Duodenal mucosa (tissue), 2 donors: ENCODE results near the gene ANAPC2.

ENCODE experiments used
- H3K27ac ChIP-seq: one replicate; pipeline ENCODE4 v1.7.0; 2013; ENCODE audit warnings: low read depth, low read length
- H3K27me3 ChIP-seq, 2 donors: one replicate each; pipeline ENCODE4 v1.7.0; 2013; ENCODE audit warnings: low read length in 2 of 2, control low read depth in 1 of 2; ENCODE audit not compliant: insufficient read depth in 2 of 2, control insufficient read depth in 1 of 2
- H3K36me3 ChIP-seq, 2 donors: one replicate each; pipeline ENCODE4 v1.7.0; 2013; ENCODE audit warnings: low read length in 2 of 2, control low read depth in 1 of 2; ENCODE audit not compliant: insufficient read depth in 2 of 2, control insufficient read depth in 1 of 2
- H3K4me1 ChIP-seq, 2 donors: one replicate each; pipeline ENCODE4 v1.7.0; 2013; ENCODE audit warnings: low read length in 2 of 2, control low read depth in 1 of 2; ENCODE audit not compliant: insufficient read depth in 2 of 2, control insufficient read depth in 1 of 2
- H3K4me3 ChIP-seq, 2 donors: one replicate each; pipeline ENCODE4 v1.7.0; 2013; ENCODE audit warnings: low read length in 2 of 2, low read depth in 1 of 2
- H3K9ac ChIP-seq, 2 donors: one replicate each; pipeline ENCODE4 v1.7.0; 2013; ENCODE audit warnings: low read length in 2 of 2, low read depth in 1 of 2
- H3K9me3 ChIP-seq, 2 donors: one replicate each; pipeline ENCODE4 v1.7.0; 2013; ENCODE audit warnings: low read length in 2 of 2, control low read depth in 1 of 2; ENCODE audit not compliant: control insufficient read depth in 1 of 2

The ANAPC2 gene

GRCh38 chr9:137143459-137143858 lies 44.9 kb downstream of the ANAPC2 start:
- H3K4me3 ChIP-seq: no peak overlapping the region
- no peak overlapping the region for H3K9ac ChIP-seq
- H3K4me1 ChIP-seq: peaks cover 0 to 3% of the 10 kb centered on the region in 2 donors
- no peak overlapping the region for H3K27ac ChIP-seq
- H3K36me3 ChIP-seq: no peaks in the 10 kb centered on the region
- no peaks in the 10 kb centered on the region for H3K9me3 ChIP-seq
- peaks cover 37 to 48% of the 10 kb centered on the region in 2 donors for H3K27me3 ChIP-seq

DNA sequence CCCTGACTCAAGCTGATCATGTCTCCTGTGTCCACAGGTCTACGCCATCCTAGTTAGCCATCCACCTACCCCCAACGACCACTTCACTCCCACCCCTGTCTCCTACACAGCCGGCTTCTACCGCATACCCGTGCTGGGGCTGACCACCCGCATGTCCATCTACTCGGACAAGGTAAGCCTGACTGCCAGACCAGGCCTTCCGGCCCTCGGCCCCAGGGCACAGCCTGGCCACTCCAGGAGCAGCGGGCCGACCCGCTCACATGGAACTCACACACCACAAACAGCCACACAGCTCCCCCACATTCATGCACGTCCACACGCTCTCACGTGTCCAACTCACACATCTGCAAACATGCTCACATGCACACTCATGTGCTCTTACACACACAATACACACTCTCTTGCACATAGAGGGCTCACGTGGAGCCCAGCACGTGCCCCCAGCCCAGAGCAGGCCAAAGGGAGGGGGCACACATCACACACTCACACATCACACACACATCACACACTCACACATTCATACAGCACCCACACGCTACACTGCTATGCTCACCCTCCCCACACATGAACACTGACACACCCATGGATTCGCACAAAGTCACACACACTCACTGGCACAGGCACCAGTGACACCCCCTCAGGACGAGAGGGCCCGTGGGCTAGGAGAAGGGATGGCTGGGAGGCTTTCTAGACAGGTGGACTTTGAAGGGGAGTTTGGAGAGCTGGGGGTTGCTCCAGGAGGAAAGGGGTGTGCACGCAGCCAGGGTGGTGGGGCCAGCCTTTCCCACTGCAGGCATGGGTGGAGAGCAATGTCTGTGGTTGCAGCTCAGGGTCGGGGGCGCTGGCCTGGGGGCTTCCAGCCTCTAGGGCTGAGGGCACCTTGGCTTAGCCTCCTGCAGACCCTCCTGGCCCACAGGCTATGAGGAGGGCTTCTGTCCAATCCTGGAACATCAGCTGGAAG lies 46.1 kb downstream of the ANAPC2 start:
- Histone ChIP-seq H3K9me3 (no peaks in the 10 kb centered on the region), H3K4me3 (no peak overlapping the region), H3K9ac (no peak overlapping the region), H3K27ac (no peak overlapping the region), H3K36me3 (no peaks in the 10 kb centered on the region), H3K4me1 (peaks cover 0 to 3% of the 10 kb centered on the region in 2 donors), H3K27me3 (peaks cover 46 to 55% of the 10 kb centered on the region in 2 donors)

- no peaks in the 10 kb centered on the region for H3K9me3 ChIP-seq
- no peak overlapping the region for H3K27ac ChIP-seq
- H3K9ac ChIP-seq: no peak overlapping the region
- H3K27me3 ChIP-seq: peaks cover 54 to 61% of the 10 kb centered on the region in 2 donors
- no peaks in the 10 kb centered on the region for H3K36me3 ChIP-seq
- no peaks in the 10 kb centered on the region for H3K4me1 ChIP-seq
- no peak overlapping the region for H3K4me3 ChIP-seq
Measured at GRCh38 chr9:137141050-137141810, 47.1 kb downstream of the ANAPC2 start.

DNA sequence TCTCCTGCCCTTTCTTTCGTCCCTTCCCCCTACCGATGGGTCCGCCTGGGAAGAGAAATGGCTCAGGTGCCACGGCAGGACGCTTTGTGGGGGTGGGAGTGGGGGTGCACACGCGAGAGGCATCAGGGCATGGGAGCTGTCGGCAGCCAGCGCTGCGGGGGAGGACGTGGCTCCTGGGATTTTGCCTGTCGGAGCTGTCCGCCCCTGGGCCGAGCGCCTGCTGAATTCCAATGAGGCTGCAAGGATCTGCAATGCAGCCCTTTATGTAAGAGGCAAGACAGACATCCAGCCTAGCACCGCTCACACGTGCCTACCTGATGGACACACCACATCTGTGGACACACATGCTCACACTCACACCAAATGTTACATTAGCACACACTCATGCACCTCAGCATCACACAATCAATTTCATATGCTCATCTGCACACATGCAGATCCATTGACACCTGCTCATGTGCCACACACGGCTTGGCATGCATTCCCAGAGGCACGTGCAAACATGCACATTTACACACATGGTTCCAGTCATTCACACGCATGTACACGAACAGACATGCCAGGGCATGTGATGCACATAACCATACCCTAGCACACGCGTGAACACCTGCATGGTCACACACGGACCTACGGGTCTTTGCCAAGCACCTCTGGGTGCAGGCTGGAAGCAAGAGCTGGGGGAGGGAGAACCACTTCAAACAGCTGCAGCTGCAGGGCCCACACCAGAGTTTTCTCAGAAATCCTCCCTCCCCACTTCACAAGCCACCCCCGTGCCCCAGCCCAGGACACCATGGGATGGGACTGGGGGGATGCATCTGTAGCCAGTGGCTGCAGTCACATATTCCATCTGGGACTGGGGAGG lies 48.0 kb downstream of the ANAPC2 start:
- Histone ChIP-seq H3K4me1 (no peaks in the 10 kb centered on the region), H3K9me3 (no peaks in the 10 kb centered on the region), H3K36me3 (no peaks in the 10 kb centered on the region), H3K27me3 (peaks cover 58 to 68% of the 10 kb centered on the region in 2 donors), H3K4me3 (no peak overlapping the region), H3K9ac (no peak overlapping the region), H3K27ac (no peak overlapping the region)

- H3K36me3 ChIP-seq: no peaks in the 10 kb centered on the region
- H3K27me3 ChIP-seq: peaks cover 58 to 68% of the 10 kb centered on the region in 2 donors
- no peak overlapping the region for H3K27ac ChIP-seq
- no peaks in the 10 kb centered on the region for H3K4me1 ChIP-seq
- no peaks in the 10 kb centered on the region for H3K9me3 ChIP-seq
- H3K9ac ChIP-seq: no peak overlapping the region
- no peak overlapping the region for H3K4me3 ChIP-seq
Measured at GRCh38 chr9:137139468-137140150, 48.8 kb downstream of the ANAPC2 start.

- Histone ChIP-seq H3K27me3 (peaks cover 56 to 68% of the 10 kb centered on the region in 2 donors), H3K4me3 (no peak within 1 kb of the TSS), H3K36me3 (no peaks in the 10 kb centered on the region), H3K9me3 (no peaks in the 10 kb centered on the region), H3K9ac (no peak within 1 kb of the TSS), H3K4me1 (no peaks in the 10 kb centered on the region), H3K27ac (no peak within 1 kb of the TSS)
Measured at GRCh38 chr9:137138722-137139467, 49.5 kb downstream of the ANAPC2 start, which contains the start of gene GRIN1. Gene GRIN1 (plus strand): TSS chr9:137139154. CDS start chr9:137139487, 333 bp downstream.

GRCh38 chr9:137138058-137138721 lies 50.2 kb downstream of the ANAPC2 start:
- no peak overlapping the region for H3K4me3 ChIP-seq
- no peaks in the 10 kb centered on the region for H3K4me1 ChIP-seq
- no peaks in the 10 kb centered on the region for H3K9me3 ChIP-seq
- no peak overlapping the region for H3K9ac ChIP-seq
- no peaks in the 10 kb centered on the region for H3K36me3 ChIP-seq
- peaks cover 55 to 61% of the 10 kb centered on the region in 2 donors for H3K27me3 ChIP-seq
- no peak overlapping the region for H3K27ac ChIP-seq

DNA sequence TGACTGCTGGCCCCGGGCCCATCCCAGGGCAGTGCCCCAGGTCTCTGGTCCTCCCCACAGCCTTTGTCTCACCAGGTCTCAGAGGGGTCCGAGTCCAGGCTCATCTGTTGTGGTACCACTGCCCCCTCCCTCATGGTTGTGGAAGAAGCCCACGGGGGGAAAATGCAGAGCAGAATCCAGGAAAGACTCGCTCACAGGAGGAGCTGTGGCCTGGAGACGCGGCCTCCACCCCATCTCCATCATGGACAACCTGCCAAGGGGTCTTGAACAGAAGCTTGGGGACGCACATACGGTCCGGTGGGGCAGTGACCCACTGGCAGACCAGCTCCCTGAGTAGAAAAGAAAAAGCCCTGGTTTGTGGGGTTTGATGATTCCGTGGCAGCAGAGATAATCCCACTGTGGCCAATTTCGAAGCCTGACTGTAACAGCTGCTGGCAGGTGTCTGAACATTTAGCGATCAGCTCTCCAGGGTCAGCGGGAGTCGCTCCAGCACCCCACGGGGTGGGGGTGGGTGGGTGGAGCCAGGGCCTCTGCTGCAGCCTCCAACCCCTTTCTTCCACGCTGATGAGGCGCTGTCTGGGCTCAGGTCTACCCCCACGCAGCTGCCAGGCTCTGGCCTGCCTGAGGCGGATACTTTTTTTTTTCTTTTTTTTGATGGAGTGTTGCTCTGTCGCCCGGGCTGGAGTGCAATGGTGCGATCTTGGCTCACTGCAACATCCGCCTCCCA lies 51.3 kb downstream of the ANAPC2 start:
- H3K9me3 ChIP-seq: no peaks in the 10 kb centered on the region
- no peak overlapping the region for H3K4me3 ChIP-seq
- peaks cover 50 to 53% of the 10 kb centered on the region in 2 donors for H3K27me3 ChIP-seq

More for the DNA sequence above, 51.3 kb downstream of the ANAPC2 start:
- H3K27ac ChIP-seq: no peak overlapping the region
- no peaks in the 10 kb centered on the region for H3K36me3 ChIP-seq
- no peaks in the 10 kb centered on the region for H3K4me1 ChIP-seq
- no peak overlapping the region for H3K9ac ChIP-seq
